Fibroblast of lung (primary cell): Measurements from ENCODE around the gene SEMA6B. TPM values are rescaled to one million over a fixed set of nuclear protein-coding genes. Genes with fewer than 3 reads are reported as not detected.

ENCODE experiments used
- DNase-seq, 2 donors: peaks; one replicate each; pipeline versions ENCODE4 v3.0.0 to v3.0.0-alpha.2; 2010; ENCODE audit warnings: low read depth in 2 of 2
- H2AFZ ChIP-seq: 2 replicates; pipeline ENCODE4 v1.5.1; 2012; ENCODE audit warnings: low read length, control low read depth, inconsistent platforms
- H3K27ac ChIP-seq: 2 replicates; pipeline ENCODE4 v1.5.1; 2011; ENCODE audit warnings: low read length, control low read depth; ENCODE audit not compliant: insufficient read depth
- H3K27me3 ChIP-seq: 2 replicates; pipeline ENCODE4 v1.5.1; 2011; ENCODE audit warnings: mild to moderate bottlenecking, low read length; ENCODE audit not compliant: control insufficient read depth, insufficient read depth
- H3K36me3 ChIP-seq: 2 replicates; pipeline ENCODE4 v1.5.1; 2011; ENCODE audit warnings: low read length; ENCODE audit not compliant: control insufficient read depth, insufficient read depth
- H3K4me1 ChIP-seq: 2 replicates; pipeline ENCODE4 v1.5.1; 2011; ENCODE audit warnings: low read length; ENCODE audit not compliant: control insufficient read depth, insufficient read depth; ENCODE audit errors: extremely low read depth
- H3K4me2 ChIP-seq: 2 replicates; pipeline ENCODE4 v1.5.1; 2011; ENCODE audit warnings: low read length, control low read depth; ENCODE audit not compliant: insufficient read depth; ENCODE audit errors: extremely low read depth
- H3K4me3 ChIP-seq, 4 experiments: fragments of 200-600 bp in 1 of 4; sonication (generic) in 1 of 4; replicated peaks in 1 of 4; 2 replicates each; pipeline ENCODE4 v1.5.1; 2011 to 2016; ENCODE audit warnings: low read length in 4 of 4, low read depth in 3 of 4, mild to moderate bottlenecking in 3 of 4, control low read depth in 2 of 4, inconsistent platforms in 1 of 4, mixed read lengths in 1 of 4; ENCODE audit not compliant: insufficient read depth in 1 of 4; ENCODE audit errors: control extremely low read depth in 1 of 4
- H3K79me2 ChIP-seq: 2 replicates; pipeline ENCODE4 v1.5.1; 2012; ENCODE audit warnings: mild to moderate bottlenecking, low read length, inconsistent platforms; ENCODE audit not compliant: control insufficient read depth, insufficient read depth
- H3K9ac ChIP-seq: 2 replicates; pipeline ENCODE4 v1.5.1; 2011; ENCODE audit warnings: mild to moderate bottlenecking, low read length, control low read depth; ENCODE audit not compliant: insufficient read depth
- H3K9me3 ChIP-seq: 2 replicates; pipeline ENCODE4 v1.5.1; 2012; ENCODE audit warnings: low read depth, low read length; ENCODE audit not compliant: control insufficient read depth, insufficient read depth
- H4K20me1 ChIP-seq: 2 replicates; pipeline ENCODE4 v1.5.1; 2011; ENCODE audit warnings: low read length; ENCODE audit not compliant: control insufficient read depth, insufficient read depth; ENCODE audit errors: extremely low read depth
- EZH2 ChIP-seq: IDR thresholded peaks from 2 replicates; pipeline ENCODE4 v1.5.1; 2012; ENCODE audit warnings: low read length, control low read depth, mild to moderate bottlenecking; ENCODE audit errors: missing control alignments
- polyA plus RNA-seq, 2 donors: library from polyadenylated mRNA; depleted of rRNA in 1 of 2; stranded (reverse) in 1 of 2; unstranded in 1 of 2; fragments of >200 nt; gene quantifications; 2 replicates each; pipeline ENCODE4 v1.2.1, GENCODE V29; 2011 to 2012; ENCODE audit warnings: missing spikeins in 1 of 2
- total RNA-seq: library from RNA; depleted of rRNA; stranded (reverse); fragments of >200 nt; gene quantifications from 2 replicates; pipeline ENCODE4 v1.2.1, GENCODE V29; 2014
- TF ChIP-seq, protein P1 (sequence below), 2 donors: IDR thresholded peaks in 1 of 2; conservative IDR thresholded peaks in 1 of 2; 1 replicate in 1 of 2; 2 replicates in 1 of 2; pipeline ENCODE4 v1.5.1; 2011 to 2012; ENCODE audit warnings: low read length in 2 of 2, control low read depth in 1 of 2, inconsistent platforms in 1 of 2, low read depth in 1 of 2, mild to moderate bottlenecking in 1 of 2

Gene SEMA6B
- total and polyA plus RNA-seq, 2 donors (not counting 1 experiment from before 2014, with no cell fraction given): under 0.01 to 0.31 TPM

DNA sequence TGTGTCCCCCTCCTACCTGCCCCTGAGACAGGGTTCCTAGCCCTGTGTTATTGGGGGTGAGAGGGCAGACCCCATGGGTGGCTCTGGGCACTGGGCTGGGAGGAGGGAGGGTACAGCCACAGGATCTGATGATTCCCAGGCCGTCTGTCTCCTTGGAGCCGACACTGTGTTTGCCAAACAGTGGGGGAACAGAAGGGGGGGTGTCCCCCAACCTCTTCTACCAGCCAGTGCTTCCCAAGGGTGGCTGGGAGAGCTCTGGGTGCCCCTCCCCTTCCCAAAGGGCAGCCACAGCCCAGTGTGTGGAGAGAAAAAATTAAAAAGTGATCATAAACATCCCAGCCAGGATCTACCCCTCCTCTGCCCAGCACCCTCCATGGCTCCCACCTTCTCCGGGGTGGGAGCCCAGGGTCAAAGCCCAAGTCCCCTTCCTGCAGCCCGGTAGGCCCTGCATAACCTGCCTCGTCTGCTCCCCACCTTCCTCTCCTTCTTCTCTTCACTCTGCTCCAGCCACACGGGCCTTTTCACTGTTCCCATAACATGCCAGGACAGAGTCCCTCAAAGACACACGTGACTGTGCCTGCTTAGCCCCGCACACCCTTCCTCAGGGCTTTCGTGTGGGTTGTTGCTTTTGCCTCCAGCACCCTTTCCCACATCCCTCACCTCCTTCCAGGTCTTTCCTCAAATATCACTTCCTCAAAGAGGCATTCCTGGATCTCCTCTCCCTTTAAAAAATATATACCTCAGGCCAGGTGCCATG lies 39.8 kb downstream of the SEMA6B start:
- no peaks in the 10 kb centered on the region for H3K9me3 ChIP-seq
- H4K20me1 ChIP-seq: no peaks in the 10 kb centered on the region
- H3K27ac ChIP-seq: no peak overlapping the region
- H3K4me3 ChIP-seq: no peak overlapping the region
- no peak overlapping the region for H2AFZ ChIP-seq
- no peak for TF ChIP-seq EZH2
- TF ChIP-seq, protein P1, sequence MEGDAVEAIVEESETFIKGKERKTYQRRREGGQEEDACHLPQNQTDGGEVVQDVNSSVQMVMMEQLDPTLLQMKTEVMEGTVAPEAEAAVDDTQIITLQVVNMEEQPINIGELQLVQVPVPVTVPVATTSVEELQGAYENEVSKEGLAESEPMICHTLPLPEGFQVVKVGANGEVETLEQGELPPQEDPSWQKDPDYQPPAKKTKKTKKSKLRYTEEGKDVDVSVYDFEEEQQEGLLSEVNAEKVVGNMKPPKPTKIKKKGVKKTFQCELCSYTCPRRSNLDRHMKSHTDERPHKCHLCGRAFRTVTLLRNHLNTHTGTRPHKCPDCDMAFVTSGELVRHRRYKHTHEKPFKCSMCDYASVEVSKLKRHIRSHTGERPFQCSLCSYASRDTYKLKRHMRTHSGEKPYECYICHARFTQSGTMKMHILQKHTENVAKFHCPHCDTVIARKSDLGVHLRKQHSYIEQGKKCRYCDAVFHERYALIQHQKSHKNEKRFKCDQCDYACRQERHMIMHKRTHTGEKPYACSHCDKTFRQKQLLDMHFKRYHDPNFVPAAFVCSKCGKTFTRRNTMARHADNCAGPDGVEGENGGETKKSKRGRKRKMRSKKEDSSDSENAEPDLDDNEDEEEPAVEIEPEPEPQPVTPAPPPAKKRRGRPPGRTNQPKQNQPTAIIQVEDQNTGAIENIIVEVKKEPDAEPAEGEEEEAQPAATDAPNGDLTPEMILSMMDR (conservative IDR thresholded peaks at IDR 0.05 in 1 of 2, IDR thresholded peaks at IDR 0.05 in 1 of 2; ENCODE audit: low read depth in 1 of 2, low read length in 2 of 2): no peak
- H3K9ac ChIP-seq: no peak overlapping the region
- no peaks in the 10 kb centered on the region for H3K79me2 ChIP-seq
- H3K36me3 ChIP-seq: no peaks in the 10 kb centered on the region
- H3K4me2 ChIP-seq: no peak overlapping the region
- H3K4me1 ChIP-seq: no peaks in the 10 kb centered on the region
- no peak for DNase-seq
- no peaks in the 10 kb centered on the region for H3K27me3 ChIP-seq

DNA sequence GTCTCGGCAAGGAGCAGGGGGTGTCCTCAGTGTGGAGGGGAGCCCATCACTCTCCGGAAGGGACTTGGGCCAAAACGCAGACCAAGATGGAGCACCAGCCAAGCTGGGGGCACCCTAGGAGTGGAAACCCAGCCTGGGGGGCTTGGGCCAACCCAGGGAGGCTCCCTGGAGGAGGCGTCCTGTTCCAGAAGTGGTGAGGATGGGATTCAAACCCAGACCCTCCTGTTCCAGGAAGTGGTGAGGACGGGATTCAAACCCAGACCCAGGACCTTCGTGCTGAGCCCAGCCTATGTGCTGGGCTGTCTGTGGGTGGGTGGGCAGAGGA lies 40.4 kb downstream of the SEMA6B start:
- Histone ChIP-seq H3K9me3 (no peaks in the 10 kb centered on the region), H3K27me3 (no peaks in the 10 kb centered on the region), H3K36me3 (no peaks in the 10 kb centered on the region), H3K79me2 (no peaks in the 10 kb centered on the region), H3K4me3 (no peak overlapping the region), H3K27ac (no peak overlapping the region), H3K4me1 (no peaks in the 10 kb centered on the region), H4K20me1 (no peaks in the 10 kb centered on the region), H3K4me2 (no peak overlapping the region), H2AFZ (no peak overlapping the region), H3K9ac (no peak overlapping the region)
- no peak for DNase-seq
- TF ChIP-seq EZH2: no peak
- TF ChIP-seq, protein P1 (conservative IDR thresholded peaks at IDR 0.05 in 1 of 2, IDR thresholded peaks at IDR 0.05 in 1 of 2; ENCODE audit: low read depth in 1 of 2, low read length in 2 of 2): no peak

GRCh38 chr19:4518345-4519171 lies 40.9 kb downstream of the SEMA6B start, which contains the start of gene PLIN4:
TSS of gene PLIN4 (minus strand) at chr19:4518486. CDS start at chr19:4518272, 214 bp downstream.
- H3K27ac ChIP-seq: no peak within 1 kb of the TSS
- no peaks in the 10 kb centered on the region for H3K9me3 ChIP-seq
- H3K79me2 ChIP-seq: no peaks in the 10 kb centered on the region
- no peaks in the 10 kb centered on the region for H3K36me3 ChIP-seq
- no peak within 1 kb of the TSS for H3K9ac ChIP-seq
- TF ChIP-seq EZH2: no peak
- TF ChIP-seq, protein P1 (conservative IDR thresholded peaks at IDR 0.05 in 1 of 2, IDR thresholded peaks at IDR 0.05 in 1 of 2; ENCODE audit: low read depth in 1 of 2, low read length in 2 of 2): peak in 1 of 2 donors; percentile 11
- peak; percentile 34 to 93 for DNase-seq
- no peak within 1 kb of the TSS for H2AFZ ChIP-seq
- no peaks in the 10 kb centered on the region for H3K27me3 ChIP-seq
- peak within 1 kb of the TSS; percentile 25 for H3K4me2 ChIP-seq
- H4K20me1 ChIP-seq: no peaks in the 10 kb centered on the region
- H3K4me1 ChIP-seq: no peaks in the 10 kb centered on the region
- H3K4me3 ChIP-seq: peak within 1 kb of the TSS in 2 of 4 experiments; percentile 10 to 43
